M059J (cell line): ENCODE measurements around the gene BICDL1. TPM values are rescaled to one million over a fixed set of nuclear protein-coding genes. Genes with fewer than 3 reads are reported as not detected.
"Not testable (repeated sequence)": the region's sequence is repeated elsewhere in the genome, so short reads cannot be mapped to it uniquely, and the experiment has no call there.

Experiments
- DNase-seq: peaks from one replicate; pipeline ENCODE4 v3.0.0-alpha.2; 2012; ENCODE audit warnings: low read depth
- total RNA-seq: library from RNA; depleted of rRNA; stranded (reverse); fragments of >200 nt; shearing (Covaris generic); gene quantifications from 2 replicates; pipeline ENCODE4 v1.2.3, GENCODE V29; 2014; rRNA removed

BICDL1 gene
- 0.44 and 0.89 TPM in 2 replicates for total RNA-seq

GRCh38 chr12:119988472-119989360, at the start of gene BICDL1:
Gene BICDL1, plus strand, starts transcription at chr12:119989236. Its CDS starts 633 bp downstream, at chr12:119989869.
- DNase-seq: peak; percentile 71

GRCh38 chr12:119940897-119941296, 48.1 kb upstream of the BICDL1 start:
- peak; percentile 92 for DNase-seq

GRCh38 chr12:119942386-119942785, 46.6 kb upstream of the BICDL1 start:
- DNase-seq: no peak

- no peak for DNase-seq
Observed at GRCh38 chr12:119946213-119946612, 42.8 kb upstream of the BICDL1 start.

GRCh38 chr12:119949145-119949544, 39.9 kb upstream of the BICDL1 start:
- DNase-seq: no peak

- no peak for DNase-seq
Observed at GRCh38 chr12:119949594-119949993, 39.4 kb upstream of the BICDL1 start.

- no peak for DNase-seq
Observed at GRCh38 chr12:119956047-119956446, 33.0 kb upstream of the BICDL1 start.

GRCh38 chr12:119957135-119957534, 31.9 kb upstream of the BICDL1 start:
- DNase-seq: no peak

GRCh38 chr12:119959435-119959834, 29.6 kb upstream of the BICDL1 start:
- DNase-seq: no peak

- DNase-seq: no peak
Observed at GRCh38 chr12:119964123-119964522, 24.9 kb upstream of the BICDL1 start.

- no peak for DNase-seq
Observed at GRCh38 chr12:119964929-119965328, 24.1 kb upstream of the BICDL1 start.

- no peak for DNase-seq
Observed at GRCh38 chr12:119980242-119980641, 8.8 kb upstream of the BICDL1 start.

- not testable (repeated sequence) for DNase-seq
Observed at GRCh38 chr12:119980702-119981101, 8.3 kb upstream of the BICDL1 start.

- no peak for DNase-seq
Observed at GRCh38 chr12:119989361-119989730, 310 bp downstream of the BICDL1 start.

- peak; percentile 62 for DNase-seq
Observed at GRCh38 chr12:119989731-119990381, 820 bp downstream of the BICDL1 start.

- DNase-seq: no peak
Observed at GRCh38 chr12:119990382-119990874, 1.4 kb downstream of the BICDL1 start.

- DNase-seq: no peak
Observed at GRCh38 chr12:119992129-119992705, 3.2 kb downstream of the BICDL1 start.

- no peak for DNase-seq
Observed at GRCh38 chr12:119994892-119995658, 6.0 kb downstream of the BICDL1 start.

GRCh38 chr12:119996417-119996816, 7.4 kb downstream of the BICDL1 start:
- DNase-seq: no peak

GRCh38 chr12:119998471-119999245, 9.6 kb downstream of the BICDL1 start:
- DNase-seq: peak; percentile 22

- no peak for DNase-seq
Observed at GRCh38 chr12:120000556-120000955, 11.5 kb downstream of the BICDL1 start.
